ENCODE results near the gene DEXI. TPM values are rescaled to one million over a fixed set of nuclear protein-coding genes. Genes with fewer than 3 reads are reported as not detected.

The DEXI gene
- total and polyA plus RNA-seq, 2 of the 13 experiments (the other 11 are each of a cell fraction or from before 2014, with no cell fraction given), result 51.5 to 70.4 TPM

DNA sequence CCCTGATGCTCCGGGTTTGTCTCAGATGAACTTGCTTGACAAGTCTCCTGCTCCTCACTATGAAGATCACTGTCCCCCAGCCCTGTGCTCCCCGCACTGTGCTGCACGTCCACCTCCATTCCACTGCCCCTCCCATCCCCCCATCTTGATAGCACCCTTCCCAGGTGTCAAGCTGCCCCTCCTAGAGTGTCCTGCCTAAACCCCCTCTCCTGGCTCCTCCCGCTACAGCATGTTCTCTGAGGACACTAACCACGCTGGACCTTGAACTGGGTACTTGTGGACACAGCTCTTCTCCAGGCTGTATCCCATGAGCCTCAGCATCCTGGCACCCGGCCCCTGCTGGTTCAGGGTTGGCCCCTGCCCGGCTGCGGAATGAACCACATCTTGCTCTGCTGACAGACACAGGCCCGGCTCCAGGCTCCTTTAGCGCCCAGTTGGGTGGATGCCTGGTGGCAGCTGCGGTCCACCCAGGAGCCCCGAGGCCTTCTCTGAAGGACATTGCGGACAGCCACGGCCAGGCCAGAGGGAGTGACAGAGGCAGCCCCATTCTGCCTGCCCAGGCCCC is 18.5 kb downstream of the DEXI start (continued):
- TF ChIP-seq, protein P1, sequence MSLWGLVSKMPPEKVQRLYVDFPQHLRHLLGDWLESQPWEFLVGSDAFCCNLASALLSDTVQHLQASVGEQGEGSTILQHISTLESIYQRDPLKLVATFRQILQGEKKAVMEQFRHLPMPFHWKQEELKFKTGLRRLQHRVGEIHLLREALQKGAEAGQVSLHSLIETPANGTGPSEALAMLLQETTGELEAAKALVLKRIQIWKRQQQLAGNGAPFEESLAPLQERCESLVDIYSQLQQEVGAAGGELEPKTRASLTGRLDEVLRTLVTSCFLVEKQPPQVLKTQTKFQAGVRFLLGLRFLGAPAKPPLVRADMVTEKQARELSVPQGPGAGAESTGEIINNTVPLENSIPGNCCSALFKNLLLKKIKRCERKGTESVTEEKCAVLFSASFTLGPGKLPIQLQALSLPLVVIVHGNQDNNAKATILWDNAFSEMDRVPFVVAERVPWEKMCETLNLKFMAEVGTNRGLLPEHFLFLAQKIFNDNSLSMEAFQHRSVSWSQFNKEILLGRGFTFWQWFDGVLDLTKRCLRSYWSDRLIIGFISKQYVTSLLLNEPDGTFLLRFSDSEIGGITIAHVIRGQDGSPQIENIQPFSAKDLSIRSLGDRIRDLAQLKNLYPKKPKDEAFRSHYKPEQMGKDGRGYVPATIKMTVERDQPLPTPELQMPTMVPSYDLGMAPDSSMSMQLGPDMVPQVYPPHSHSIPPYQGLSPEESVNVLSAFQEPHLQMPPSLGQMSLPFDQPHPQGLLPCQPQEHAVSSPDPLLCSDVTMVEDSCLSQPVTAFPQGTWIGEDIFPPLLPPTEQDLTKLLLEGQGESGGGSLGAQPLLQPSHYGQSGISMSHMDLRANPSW (CRISPR knock-in tag; IDR thresholded peaks at IDR 0.05; ENCODE audit: borderline replicate concordance), result no peak
- TF ChIP-seq, protein P2, sequence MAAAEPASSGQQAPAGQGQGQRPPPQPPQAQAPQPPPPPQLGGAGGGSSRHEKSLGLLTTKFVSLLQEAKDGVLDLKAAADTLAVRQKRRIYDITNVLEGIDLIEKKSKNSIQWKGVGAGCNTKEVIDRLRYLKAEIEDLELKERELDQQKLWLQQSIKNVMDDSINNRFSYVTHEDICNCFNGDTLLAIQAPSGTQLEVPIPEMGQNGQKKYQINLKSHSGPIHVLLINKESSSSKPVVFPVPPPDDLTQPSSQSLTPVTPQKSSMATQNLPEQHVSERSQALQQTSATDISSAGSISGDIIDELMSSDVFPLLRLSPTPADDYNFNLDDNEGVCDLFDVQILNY (CRISPR knock-in tag; conservative IDR thresholded peaks at IDR 0.05), result no peak
- no peak for TF ChIP-seq ZNF850 (CRISPR knock-in tag; conservative IDR thresholded peaks at IDR 0.05)
- TF ChIP-seq, protein P3, sequence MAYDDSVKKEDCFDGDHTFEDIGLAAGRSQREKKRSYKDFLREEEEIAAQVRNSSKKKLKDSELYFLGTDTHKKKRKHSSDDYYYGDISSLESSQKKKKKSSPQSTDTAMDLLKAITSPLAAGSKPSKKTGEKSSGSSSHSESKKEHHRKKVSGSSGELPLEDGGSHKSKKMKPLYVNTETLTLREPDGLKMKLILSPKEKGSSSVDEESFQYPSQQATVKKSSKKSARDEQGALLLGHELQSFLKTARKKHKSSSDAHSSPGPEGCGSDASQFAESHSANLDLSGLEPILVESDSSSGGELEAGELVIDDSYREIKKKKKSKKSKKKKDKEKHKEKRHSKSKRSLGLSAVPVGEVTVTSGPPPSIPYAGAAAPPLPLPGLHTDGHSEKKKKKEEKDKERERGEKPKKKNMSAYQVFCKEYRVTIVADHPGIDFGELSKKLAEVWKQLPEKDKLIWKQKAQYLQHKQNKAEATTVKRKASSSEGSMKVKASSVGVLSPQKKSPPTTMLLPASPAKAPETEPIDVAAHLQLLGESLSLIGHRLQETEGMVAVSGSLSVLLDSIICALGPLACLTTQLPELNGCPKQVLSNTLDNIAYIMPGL (CRISPR knock-in tag; IDR thresholded peaks at IDR 0.05; ENCODE audit: borderline replicate concordance in 1 of 2, low read depth in 1 of 2), result peak in 1 of 2 experiments; percentile 72; a peak in 2 of 4 replicates
- peak; percentile 83; the same call in 1 of the 2 replicates for TF ChIP-seq ZSCAN29 (CRISPR knock-in tag; conservative IDR thresholded peaks at IDR 0.05)
- no peak for TF ChIP-seq ZSCAN22 (CRISPR knock-in tag; IDR thresholded peaks at IDR 0.05)
- peak in 1 of 2 experiments; percentile 58; a peak in 2 of 4 replicates for TF ChIP-seq EP300 (IDR thresholded peaks at IDR 0.05; ENCODE audit: low read depth in 2 of 2, low read length in 2 of 2)
- peak; percentile 53; the same call in 1 of the 2 replicates for TF ChIP-seq EP300 (CRISPR knock-in tag; IDR thresholded peaks at IDR 0.05; ENCODE audit: borderline replicate concordance)
- TF ChIP-seq, protein P4, sequence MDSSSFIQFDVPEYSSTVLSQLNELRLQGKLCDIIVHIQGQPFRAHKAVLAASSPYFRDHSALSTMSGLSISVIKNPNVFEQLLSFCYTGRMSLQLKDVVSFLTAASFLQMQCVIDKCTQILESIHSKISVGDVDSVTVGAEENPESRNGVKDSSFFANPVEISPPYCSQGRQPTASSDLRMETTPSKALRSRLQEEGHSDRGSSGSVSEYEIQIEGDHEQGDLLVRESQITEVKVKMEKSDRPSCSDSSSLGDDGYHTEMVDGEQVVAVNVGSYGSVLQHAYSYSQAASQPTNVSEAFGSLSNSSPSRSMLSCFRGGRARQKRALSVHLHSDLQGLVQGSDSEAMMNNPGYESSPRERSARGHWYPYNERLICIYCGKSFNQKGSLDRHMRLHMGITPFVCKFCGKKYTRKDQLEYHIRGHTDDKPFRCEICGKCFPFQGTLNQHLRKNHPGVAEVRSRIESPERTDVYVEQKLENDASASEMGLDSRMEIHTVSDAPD (CRISPR knock-in tag; IDR thresholded peaks at IDR 0.05), result no peak
- TF ChIP-seq CHCHD3 (CRISPR knock-in tag; IDR thresholded peaks at IDR 0.05), result no peak
- TF ChIP-seq ZNF3 (CRISPR knock-in tag; IDR thresholded peaks at IDR 0.05), result no peak
- no peak for TF ChIP-seq NONO (IDR thresholded peaks at IDR 0.05)
- peak; percentile 87 for TF ChIP-seq NONO (CRISPR knock-in tag; conservative IDR thresholded peaks at IDR 0.05)
- TF ChIP-seq NR2F1 (CRISPR knock-in tag; IDR thresholded peaks at IDR 0.05), result no peak
- peak; percentile 61; the same call in 1 of the 2 replicates for TF ChIP-seq ZMYM3 (CRISPR knock-in tag; IDR thresholded peaks at IDR 0.05)
- no peak for TF ChIP-seq ZNF326 (CRISPR knock-in tag; IDR thresholded peaks at IDR 0.05; ENCODE audit: borderline replicate concordance)
- TF ChIP-seq KMT2B (CRISPR knock-in tag; IDR thresholded peaks at IDR 0.05), result no peak
- TF ChIP-seq, protein P5, sequence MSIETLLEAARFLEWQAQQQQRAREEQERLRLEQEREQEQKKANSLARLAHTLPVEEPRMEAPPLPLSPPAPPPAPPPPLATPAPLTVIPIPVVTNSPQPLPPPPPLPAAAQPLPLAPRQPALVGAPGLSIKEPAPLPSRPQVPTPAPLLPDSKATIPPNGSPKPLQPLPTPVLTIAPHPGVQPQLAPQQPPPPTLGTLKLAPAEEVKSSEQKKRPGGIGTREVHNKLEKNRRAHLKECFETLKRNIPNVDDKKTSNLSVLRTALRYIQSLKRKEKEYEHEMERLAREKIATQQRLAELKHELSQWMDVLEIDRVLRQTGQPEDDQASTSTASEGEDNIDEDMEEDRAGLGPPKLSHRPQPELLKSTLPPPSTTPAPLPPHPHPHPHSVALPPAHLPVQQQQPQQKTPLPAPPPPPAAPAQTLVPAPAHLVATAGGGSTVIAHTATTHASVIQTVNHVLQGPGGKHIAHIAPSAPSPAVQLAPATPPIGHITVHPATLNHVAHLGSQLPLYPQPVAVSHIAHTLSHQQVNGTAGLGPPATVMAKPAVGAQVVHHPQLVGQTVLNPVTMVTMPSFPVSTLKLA (IDR thresholded peaks at IDR 0.05), result 0 out of 2 replicates have a peak, but pooled peaks have one; percentile 29
- TF ChIP-seq, protein P6, sequence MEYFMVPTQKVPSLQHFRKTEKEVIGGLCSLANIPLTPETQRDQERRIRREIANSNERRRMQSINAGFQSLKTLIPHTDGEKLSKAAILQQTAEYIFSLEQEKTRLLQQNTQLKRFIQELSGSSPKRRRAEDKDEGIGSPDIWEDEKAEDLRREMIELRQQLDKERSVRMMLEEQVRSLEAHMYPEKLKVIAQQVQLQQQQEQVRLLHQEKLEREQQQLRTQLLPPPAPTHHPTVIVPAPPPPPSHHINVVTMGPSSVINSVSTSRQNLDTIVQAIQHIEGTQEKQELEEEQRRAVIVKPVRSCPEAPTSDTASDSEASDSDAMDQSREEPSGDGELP (IDR thresholded peaks at IDR 0.05; ENCODE audit: borderline replicate concordance, low read depth), result peak; percentile 80; the same call in 1 of the 2 replicates
- TF ChIP-seq ZBTB8A (CRISPR knock-in tag; IDR thresholded peaks at IDR 0.05; ENCODE audit: borderline replicate concordance, low read depth), result no peak
